GM18870 (cell line): ENCODE results near the gene PHLPP1.

Experiments
- ATAC-seq: cut with Tn5 transposase; IDR thresholded peaks from one replicate; pipeline ENCODE4 v1.9.1; 2021; ENCODE audit warnings: moderate library complexity; ENCODE audit not compliant: unreplicated experiment

Gene PHLPP1

GRCh38 chr18:62842898-62843297 lies 127.6 kb downstream of the PHLPP1 start:
- ATAC-seq: no peak

- ATAC-seq: peak; percentile 68
Observed at GRCh38 chr18:62844850-62845643, 129.7 kb downstream of the PHLPP1 start.

- ATAC-seq: no peak
Observed at GRCh38 chr18:62846313-62846712, 131.0 kb downstream of the PHLPP1 start.

GRCh38 chr18:62847081-62847480 lies 131.7 kb downstream of the PHLPP1 start:
- ATAC-seq: no peak

GRCh38 chr18:62848946-62849345 lies 133.6 kb downstream of the PHLPP1 start:
- ATAC-seq: no peak

GRCh38 chr18:62850619-62851306 lies 135.4 kb downstream of the PHLPP1 start:
- no peak for ATAC-seq

GRCh38 chr18:62852851-62853250 lies 137.5 kb downstream of the PHLPP1 start:
- no peak for ATAC-seq

GRCh38 chr18:62856294-62856693 lies 141.0 kb downstream of the PHLPP1 start:
- ATAC-seq: no peak

GRCh38 chr18:62857263-62857976 lies 142.1 kb downstream of the PHLPP1 start:
- no peak for ATAC-seq

GRCh38 chr18:62860062-62860461 lies 144.7 kb downstream of the PHLPP1 start:
- ATAC-seq: no peak

- ATAC-seq: no peak
Observed at GRCh38 chr18:62862466-62862865, 147.1 kb downstream of the PHLPP1 start.

- no peak for ATAC-seq
Observed at GRCh38 chr18:62863579-62864001, 148.2 kb downstream of the PHLPP1 start.

- no peak for ATAC-seq
Observed at GRCh38 chr18:62865498-62865897, 150.2 kb downstream of the PHLPP1 start.

GRCh38 chr18:62867534-62867933 lies 152.2 kb downstream of the PHLPP1 start:
- ATAC-seq: no peak

- no peak for ATAC-seq
Observed at GRCh38 chr18:62868645-62869044, 153.3 kb downstream of the PHLPP1 start.

- ATAC-seq: no peak
Observed at GRCh38 chr18:62870643-62871042, 155.3 kb downstream of the PHLPP1 start.

GRCh38 chr18:62875323-62875722 lies 160.0 kb downstream of the PHLPP1 start:
- no peak for ATAC-seq

GRCh38 chr18:62876111-62876510 lies 160.8 kb downstream of the PHLPP1 start:
- ATAC-seq: no peak

- ATAC-seq: no peak
Observed at GRCh38 chr18:62876828-62877227, 161.5 kb downstream of the PHLPP1 start.

GRCh38 chr18:62877411-62878221 lies 162.3 kb downstream of the PHLPP1 start:
- no peak for ATAC-seq

- ATAC-seq: no peak
Observed at GRCh38 chr18:62878305-62878704, 163.0 kb downstream of the PHLPP1 start.
